ENCODE results near the gene AMBRA1. TPM values are rescaled to one million over a fixed set of nuclear protein-coding genes. Genes with fewer than 3 reads are reported as not detected.

Gene AMBRA1
- polyA plus RNA-seq, 1 experiment, result 12.8 TPM

DNA sequence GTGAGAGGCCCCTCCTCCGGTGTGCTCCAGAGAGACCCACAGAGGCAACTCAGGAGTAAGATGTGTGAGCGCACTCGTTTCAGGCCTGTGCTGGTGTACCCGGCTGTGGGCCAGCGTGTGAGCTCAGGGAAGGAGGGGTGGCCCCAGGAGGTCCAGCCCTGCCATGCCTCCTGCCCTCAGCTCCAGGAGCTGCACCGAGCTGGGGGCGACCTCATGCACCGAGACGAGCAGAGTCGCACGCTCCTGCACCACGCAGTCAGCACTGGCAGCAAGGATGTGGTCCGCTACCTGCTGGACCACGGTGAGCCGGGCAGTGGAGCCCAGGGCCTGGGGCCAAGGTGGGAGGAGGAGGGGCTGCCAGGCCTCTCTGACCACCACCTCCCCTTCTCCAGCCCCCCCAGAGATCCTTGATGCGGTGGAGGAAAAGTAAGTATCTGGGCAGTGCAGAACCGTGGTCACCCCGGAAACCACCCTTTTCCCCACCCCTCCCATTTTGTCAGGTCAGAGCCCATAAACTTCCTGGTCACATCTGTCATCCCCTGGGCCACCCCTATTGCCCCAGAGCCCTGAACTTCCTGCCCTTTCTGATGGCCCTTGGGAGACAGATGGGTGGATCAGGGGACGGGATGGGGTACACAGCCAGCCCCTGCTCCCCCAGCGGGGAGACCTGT lies 214.9 kb downstream of the AMBRA1 start:
- Histone ChIP-seq H3K36me3 (ENCODE audit: control insufficient read depth, insufficient read depth, low read length) (peaks cover 10% of the 10 kb centered on the region), H3K4me3 (ENCODE audit: low read depth, low read length) (no peak overlapping the region), H3K27me3 (ENCODE audit: control insufficient read depth, insufficient read depth, low read length) (no peaks in the 10 kb centered on the region)
- ChIA-PET CTCF (interaction anchor here (1.9 to 4.9 kb wide), 2 partner anchors 10 to 11 kb away, joined by 10 to 51 read pairs; no protein-coding TSS in a partner anchor), POLR2A (interaction anchor here (0.7 kb wide), 1 partner anchor 13 kb away, joined by 3 read pairs; no protein-coding TSS in a partner anchor)
- DNase-seq (ENCODE audit: low read depth), result no peak
- TF ChIP-seq, protein P1, sequence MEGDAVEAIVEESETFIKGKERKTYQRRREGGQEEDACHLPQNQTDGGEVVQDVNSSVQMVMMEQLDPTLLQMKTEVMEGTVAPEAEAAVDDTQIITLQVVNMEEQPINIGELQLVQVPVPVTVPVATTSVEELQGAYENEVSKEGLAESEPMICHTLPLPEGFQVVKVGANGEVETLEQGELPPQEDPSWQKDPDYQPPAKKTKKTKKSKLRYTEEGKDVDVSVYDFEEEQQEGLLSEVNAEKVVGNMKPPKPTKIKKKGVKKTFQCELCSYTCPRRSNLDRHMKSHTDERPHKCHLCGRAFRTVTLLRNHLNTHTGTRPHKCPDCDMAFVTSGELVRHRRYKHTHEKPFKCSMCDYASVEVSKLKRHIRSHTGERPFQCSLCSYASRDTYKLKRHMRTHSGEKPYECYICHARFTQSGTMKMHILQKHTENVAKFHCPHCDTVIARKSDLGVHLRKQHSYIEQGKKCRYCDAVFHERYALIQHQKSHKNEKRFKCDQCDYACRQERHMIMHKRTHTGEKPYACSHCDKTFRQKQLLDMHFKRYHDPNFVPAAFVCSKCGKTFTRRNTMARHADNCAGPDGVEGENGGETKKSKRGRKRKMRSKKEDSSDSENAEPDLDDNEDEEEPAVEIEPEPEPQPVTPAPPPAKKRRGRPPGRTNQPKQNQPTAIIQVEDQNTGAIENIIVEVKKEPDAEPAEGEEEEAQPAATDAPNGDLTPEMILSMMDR (IDR thresholded peaks at IDR 0.05; ENCODE audit: insufficient read depth, low read depth, low read length), result no peak

DNA sequence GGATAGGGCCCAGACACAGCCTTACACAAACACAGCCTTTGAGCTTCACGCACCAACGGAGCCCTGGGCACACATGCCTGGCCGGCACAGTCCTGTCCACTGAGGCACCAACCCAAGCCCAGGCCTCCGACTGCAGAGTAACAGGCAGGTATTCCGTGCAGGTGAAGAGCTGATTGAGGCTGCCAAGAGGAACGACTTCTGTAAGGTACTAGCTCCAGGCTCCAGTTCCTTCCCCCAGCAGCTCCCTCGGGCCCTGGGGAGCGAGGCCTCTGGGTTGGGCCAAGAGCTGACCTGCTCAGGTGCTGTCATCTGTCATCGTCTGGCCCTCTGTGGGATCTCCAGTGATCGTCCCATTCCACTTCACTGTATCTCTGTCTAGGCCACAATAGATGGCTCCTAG lies 215.5 kb downstream of the AMBRA1 start:
- no peak for DNase-seq (ENCODE audit: low read depth)
- Histone ChIP-seq H3K27me3 (ENCODE audit: control insufficient read depth, insufficient read depth, low read length) (no peaks in the 10 kb centered on the region), H3K4me3 (ENCODE audit: low read depth, low read length) (no peak overlapping the region), H3K36me3 (ENCODE audit: control insufficient read depth, insufficient read depth, low read length) (peaks cover 11% of the 10 kb centered on the region)
- TF ChIP-seq, protein P1 (IDR thresholded peaks at IDR 0.05; ENCODE audit: insufficient read depth, low read depth, low read length), result no peak
- ChIA-PET CTCF (interaction anchor here (1.3 to 4.9 kb wide), 3 partner anchors 10 to 151 kb away, joined by 4 to 51 read pairs (median 10); no protein-coding TSS in a partner anchor), POLR2A (interaction anchor here (0.7 kb wide), 1 partner anchor 12 kb away, joined by 3 read pairs; no protein-coding TSS in a partner anchor)

DNA sequence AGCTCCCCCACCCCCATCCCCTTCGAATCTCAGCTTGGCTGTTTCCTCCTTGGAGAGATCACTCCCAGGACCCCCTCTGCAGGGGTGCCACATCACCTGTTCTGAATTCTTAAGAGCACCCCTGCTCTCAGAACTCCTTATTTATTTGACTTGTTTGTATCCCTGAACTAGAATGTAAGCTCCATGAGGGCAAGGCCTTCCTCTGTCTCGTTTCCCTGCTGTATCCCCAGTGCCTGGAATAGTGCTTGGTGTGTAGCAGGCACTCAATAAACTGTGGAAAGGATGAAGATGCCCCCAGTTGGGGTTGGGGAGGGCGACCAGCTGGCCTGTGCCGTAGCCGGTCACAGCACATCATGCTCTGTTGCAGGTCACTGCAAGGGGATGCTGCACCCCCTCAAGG lies 216.0 kb downstream of the AMBRA1 start:
- no peak for DNase-seq (ENCODE audit: low read depth)
- Histone ChIP-seq H3K4me3 (ENCODE audit: low read depth, low read length) (no peak overlapping the region), H3K27me3 (ENCODE audit: control insufficient read depth, insufficient read depth, low read length) (no peaks in the 10 kb centered on the region), H3K36me3 (ENCODE audit: control insufficient read depth, insufficient read depth, low read length) (peaks cover 11% of the 10 kb centered on the region)
- POLR2A ChIA-PET, result no interaction called here
- TF ChIP-seq, protein P1 (IDR thresholded peaks at IDR 0.05; ENCODE audit: insufficient read depth, low read depth, low read length), result no peak
- CTCF ChIA-PET, result interaction anchor here (1.3 to 4.9 kb wide), 3 partner anchors 10 to 151 kb away, joined by 4 to 51 read pairs (median 10); no protein-coding TSS in a partner anchor

DNA sequence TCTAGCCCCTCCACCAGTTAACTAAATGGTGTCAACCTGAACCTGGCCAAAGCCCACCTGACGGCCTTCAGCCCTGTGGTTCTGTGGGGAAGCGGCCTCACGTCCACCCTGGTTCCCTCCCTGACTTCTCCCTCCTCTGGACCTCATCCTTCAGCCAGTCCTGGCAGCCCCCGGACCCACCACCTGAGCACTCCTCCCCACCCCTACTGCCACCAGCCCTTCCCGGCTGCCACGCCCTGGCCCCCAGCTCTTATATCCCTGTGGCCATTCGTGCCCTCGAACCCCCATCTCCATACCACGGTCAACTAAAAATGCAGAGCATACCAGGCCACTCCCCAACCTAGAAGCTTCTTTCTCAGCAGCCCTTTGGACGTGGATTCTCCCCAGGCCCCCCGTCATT lies 216.5 kb downstream of the AMBRA1 start:
- ChIA-PET POLR2A (no interaction called here), CTCF (interaction anchor here (1.3 to 4.9 kb wide), 3 partner anchors 9 to 152 kb away, joined by 3 to 51 read pairs (median 7); no protein-coding TSS in a partner anchor)
- TF ChIP-seq, protein P1 (IDR thresholded peaks at IDR 0.05; ENCODE audit: insufficient read depth, low read depth, low read length), result no peak
- H3K4me3 ChIP-seq (ENCODE audit: low read depth, low read length), result no peak overlapping the region
- DNase-seq (ENCODE audit: low read depth), result no peak
- no peaks in the 10 kb centered on the region for H3K27me3 ChIP-seq (ENCODE audit: control insufficient read depth, insufficient read depth, low read length)
- peaks cover 12% of the 10 kb centered on the region for H3K36me3 ChIP-seq (ENCODE audit: control insufficient read depth, insufficient read depth, low read length)

DNA sequence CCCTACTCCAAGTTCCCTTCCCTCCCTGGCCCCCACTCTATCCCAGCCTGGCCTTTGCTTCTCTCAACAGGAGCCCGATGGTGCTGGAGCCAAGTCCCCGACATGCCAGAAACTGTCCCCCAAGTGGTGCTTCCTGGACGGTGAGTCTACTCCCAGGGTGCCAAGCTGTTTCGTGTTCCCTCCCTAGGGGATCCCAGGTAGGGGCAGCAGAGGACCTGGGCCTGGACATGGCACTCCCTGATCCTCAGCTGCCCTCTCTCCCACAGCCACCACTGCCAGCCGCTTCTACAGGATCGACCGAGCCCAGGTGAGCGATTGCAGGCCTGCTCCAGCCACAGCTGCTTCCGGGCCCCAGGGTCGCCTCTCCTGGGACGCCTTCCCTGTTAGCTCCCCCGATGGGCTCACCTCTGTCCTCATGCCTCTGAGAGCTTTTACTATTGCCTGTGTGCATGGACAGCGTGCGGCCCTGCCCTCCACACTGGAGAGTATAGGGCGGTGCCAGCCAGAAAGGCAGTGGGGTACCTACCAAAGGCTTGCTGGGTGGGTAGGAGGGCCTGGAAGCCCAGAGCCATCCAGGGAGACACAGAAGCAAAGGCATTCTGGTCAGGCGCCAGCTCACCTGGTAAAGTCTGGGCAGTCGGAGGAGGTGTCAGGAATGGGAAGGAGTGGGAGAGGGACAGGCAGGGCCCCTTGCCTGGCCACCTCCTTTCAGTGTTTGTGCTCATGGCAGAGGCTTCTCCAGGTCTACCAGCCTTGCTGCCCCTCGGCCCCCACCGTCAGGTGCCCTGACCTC lies 217.4 kb downstream of the AMBRA1 start:
- Histone ChIP-seq H3K4me3 (ENCODE audit: low read depth, low read length) (no peak overlapping the region), H3K27me3 (ENCODE audit: control insufficient read depth, insufficient read depth, low read length) (no peaks in the 10 kb centered on the region), H3K36me3 (ENCODE audit: control insufficient read depth, insufficient read depth, low read length) (peaks cover 16% of the 10 kb centered on the region)
- no peak for DNase-seq (ENCODE audit: low read depth)
- ChIA-PET CTCF (interaction anchor here (1.2 to 4.9 kb wide), 3 partner anchors 8 to 153 kb away, joined by 3 to 51 read pairs (median 3); no protein-coding TSS in a partner anchor), POLR2A (no interaction called here)
- TF ChIP-seq, protein P1 (IDR thresholded peaks at IDR 0.05; ENCODE audit: insufficient read depth, low read depth, low read length), result no peak

Measured in BJ (cell line).